Measurements from ENCODE around the gene TMEM106A. TPM values are rescaled to one million over a fixed set of nuclear protein-coding genes. Genes with fewer than 3 reads are reported as not detected.

TMEM106A gene
- total and polyA plus RNA-seq, 2 of the 13 experiments (the other 11 are each of a cell fraction or from before 2014, with no cell fraction given), result 16.9 to 35.9 TPM

DNA sequence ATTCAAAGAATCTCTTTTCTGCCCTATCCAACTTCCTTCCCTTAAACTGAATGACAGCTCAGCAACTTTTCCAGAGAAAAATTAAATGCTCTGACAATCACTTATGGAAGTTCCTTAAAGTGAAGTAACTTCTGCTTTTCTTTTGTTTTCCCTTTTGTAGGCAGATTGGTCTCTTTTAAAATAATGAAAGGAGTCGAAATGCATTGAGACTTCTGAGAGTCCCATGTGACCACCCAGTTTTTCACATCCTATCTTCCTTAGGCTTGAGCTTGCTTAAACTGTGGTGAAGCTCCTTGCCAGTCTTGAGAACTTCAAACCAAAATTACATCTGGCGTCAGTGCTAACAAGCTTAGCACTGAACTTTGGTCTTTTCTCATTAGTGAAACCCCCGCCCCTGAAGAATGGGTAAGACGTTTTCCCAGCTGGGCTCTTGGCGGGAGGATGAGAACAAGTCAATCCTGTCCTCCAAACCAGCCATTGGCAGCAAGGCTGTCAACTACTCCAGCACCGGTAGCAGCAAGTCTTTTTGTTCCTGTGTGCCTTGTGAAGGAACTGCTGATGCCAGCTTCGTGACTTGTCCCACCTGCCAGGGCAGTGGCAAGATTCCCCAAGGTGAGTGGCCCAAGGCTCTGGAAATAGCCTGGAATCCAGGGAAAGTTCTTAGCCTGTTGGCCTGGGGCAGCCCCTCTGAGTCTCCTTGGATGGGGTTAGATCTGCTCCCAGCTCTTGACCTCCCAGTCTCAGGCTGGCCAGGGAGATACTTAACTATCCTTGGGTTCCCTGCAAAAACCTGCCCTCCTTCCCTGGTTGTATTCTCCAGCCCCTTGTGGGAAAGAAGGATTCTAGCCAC, 1.2 kb downstream of the TMEM106A start:
- intact Hi-C loops (cut with micrococcal nuclease; ENCODE audit: unreplicated experiment), result loop anchor here (5.0 kb wide), 1 partner anchor 191 kb away; the partner anchor contains the start of gene VAT1
- POLR2A ChIA-PET, result interaction anchor here (0.9 to 7.6 kb wide), 20 partner anchors 11 to 215 kb away, joined by 3 to 93 read pairs (median 7); partner anchors contain the start of genes BRCA1, IFI35, NBR1 and RPL27
- TF ChIP-seq, protein P1, sequence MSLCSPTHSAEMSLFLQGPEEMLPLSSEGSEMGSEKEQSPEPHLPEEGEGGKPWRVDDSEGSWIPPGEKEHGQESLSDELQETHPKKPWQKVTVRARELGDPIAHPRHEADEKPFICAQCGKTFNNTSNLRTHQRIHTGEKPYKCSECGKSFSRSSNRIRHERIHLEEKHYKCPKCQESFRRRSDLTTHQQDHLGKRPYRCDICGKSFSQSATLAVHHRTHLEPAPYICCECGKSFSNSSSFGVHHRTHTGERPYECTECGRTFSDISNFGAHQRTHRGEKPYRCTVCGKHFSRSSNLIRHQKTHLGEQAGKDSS (CRISPR knock-in tag; IDR thresholded peaks at IDR 0.05; ENCODE audit: borderline replicate concordance, low read depth), result 0 out of 2 replicates have a peak, but pooled peaks have one; percentile 66
- TF ChIP-seq, protein P2, sequence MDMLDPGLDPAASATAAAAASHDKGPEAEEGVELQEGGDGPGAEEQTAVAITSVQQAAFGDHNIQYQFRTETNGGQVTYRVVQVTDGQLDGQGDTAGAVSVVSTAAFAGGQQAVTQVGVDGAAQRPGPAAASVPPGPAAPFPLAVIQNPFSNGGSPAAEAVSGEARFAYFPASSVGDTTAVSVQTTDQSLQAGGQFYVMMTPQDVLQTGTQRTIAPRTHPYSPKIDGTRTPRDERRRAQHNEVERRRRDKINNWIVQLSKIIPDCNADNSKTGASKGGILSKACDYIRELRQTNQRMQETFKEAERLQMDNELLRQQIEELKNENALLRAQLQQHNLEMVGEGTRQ (IDR thresholded peaks at IDR 0.05; ENCODE audit: low read depth, low read length), result no peak
- TF ChIP-seq, protein P2 (CRISPR knock-in tag; IDR thresholded peaks at IDR 0.05; ENCODE audit: borderline replicate concordance), result no peak
- TF ChIP-seq PAX8 (CRISPR knock-in tag; IDR thresholded peaks at IDR 0.05; ENCODE audit: borderline replicate concordance) (0 out of 2 replicates have a peak, but pooled peaks have one; percentile 67), ATF1 (CRISPR knock-in tag; IDR thresholded peaks at IDR 0.05) (no peak), MED1 (CRISPR knock-in tag; IDR thresholded peaks at IDR 0.05) (peak; percentile 54), ZNF264 (CRISPR knock-in tag; IDR thresholded peaks at IDR 0.05) (no peak), NR2F6 (IDR thresholded peaks at IDR 0.05) (no peak), NR2F6 (CRISPR knock-in tag; IDR thresholded peaks at IDR 0.05) (0 out of 2 replicates have a peak, but pooled peaks have one; percentile 1), YEATS4 (CRISPR knock-in tag; IDR thresholded peaks at IDR 0.05; ENCODE audit: borderline replicate concordance) (0 out of 2 replicates have a peak, but pooled peaks have one; percentile 24)
- TF ChIP-seq, protein P3, sequence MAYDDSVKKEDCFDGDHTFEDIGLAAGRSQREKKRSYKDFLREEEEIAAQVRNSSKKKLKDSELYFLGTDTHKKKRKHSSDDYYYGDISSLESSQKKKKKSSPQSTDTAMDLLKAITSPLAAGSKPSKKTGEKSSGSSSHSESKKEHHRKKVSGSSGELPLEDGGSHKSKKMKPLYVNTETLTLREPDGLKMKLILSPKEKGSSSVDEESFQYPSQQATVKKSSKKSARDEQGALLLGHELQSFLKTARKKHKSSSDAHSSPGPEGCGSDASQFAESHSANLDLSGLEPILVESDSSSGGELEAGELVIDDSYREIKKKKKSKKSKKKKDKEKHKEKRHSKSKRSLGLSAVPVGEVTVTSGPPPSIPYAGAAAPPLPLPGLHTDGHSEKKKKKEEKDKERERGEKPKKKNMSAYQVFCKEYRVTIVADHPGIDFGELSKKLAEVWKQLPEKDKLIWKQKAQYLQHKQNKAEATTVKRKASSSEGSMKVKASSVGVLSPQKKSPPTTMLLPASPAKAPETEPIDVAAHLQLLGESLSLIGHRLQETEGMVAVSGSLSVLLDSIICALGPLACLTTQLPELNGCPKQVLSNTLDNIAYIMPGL (CRISPR knock-in tag; IDR thresholded peaks at IDR 0.05; ENCODE audit: borderline replicate concordance in 1 of 2, low read depth in 1 of 2), result no peak
- TF ChIP-seq, protein P4, sequence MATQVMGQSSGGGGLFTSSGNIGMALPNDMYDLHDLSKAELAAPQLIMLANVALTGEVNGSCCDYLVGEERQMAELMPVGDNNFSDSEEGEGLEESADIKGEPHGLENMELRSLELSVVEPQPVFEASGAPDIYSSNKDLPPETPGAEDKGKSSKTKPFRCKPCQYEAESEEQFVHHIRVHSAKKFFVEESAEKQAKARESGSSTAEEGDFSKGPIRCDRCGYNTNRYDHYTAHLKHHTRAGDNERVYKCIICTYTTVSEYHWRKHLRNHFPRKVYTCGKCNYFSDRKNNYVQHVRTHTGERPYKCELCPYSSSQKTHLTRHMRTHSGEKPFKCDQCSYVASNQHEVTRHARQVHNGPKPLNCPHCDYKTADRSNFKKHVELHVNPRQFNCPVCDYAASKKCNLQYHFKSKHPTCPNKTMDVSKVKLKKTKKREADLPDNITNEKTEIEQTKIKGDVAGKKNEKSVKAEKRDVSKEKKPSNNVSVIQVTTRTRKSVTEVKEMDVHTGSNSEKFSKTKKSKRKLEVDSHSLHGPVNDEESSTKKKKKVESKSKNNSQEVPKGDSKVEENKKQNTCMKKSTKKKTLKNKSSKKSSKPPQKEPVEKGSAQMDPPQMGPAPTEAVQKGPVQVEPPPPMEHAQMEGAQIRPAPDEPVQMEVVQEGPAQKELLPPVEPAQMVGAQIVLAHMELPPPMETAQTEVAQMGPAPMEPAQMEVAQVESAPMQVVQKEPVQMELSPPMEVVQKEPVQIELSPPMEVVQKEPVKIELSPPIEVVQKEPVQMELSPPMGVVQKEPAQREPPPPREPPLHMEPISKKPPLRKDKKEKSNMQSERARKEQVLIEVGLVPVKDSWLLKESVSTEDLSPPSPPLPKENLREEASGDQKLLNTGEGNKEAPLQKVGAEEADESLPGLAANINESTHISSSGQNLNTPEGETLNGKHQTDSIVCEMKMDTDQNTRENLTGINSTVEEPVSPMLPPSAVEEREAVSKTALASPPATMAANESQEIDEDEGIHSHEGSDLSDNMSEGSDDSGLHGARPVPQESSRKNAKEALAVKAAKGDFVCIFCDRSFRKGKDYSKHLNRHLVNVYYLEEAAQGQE (IDR thresholded peaks at IDR 0.05; ENCODE audit: borderline replicate concordance in 1 of 2, low read depth in 1 of 2, low read length in 2 of 2), result no peak

More for the DNA sequence above, 1.2 kb downstream of the TMEM106A start:
- Histone ChIP-seq H4K20me1 (ENCODE audit: insufficient read depth, low read length) (no peaks in the 10 kb centered on the region), H3K36me3 (replicated peaks in 1 of 2; ENCODE audit: control insufficient read depth in 1 of 2, insufficient read depth in 2 of 2, low read length in 2 of 2) (peaks cover 9 to 45% of the 10 kb centered on the region in 2 experiments), H3K79me2 (ENCODE audit: insufficient read depth, low read length) (peaks cover 27% of the 10 kb centered on the region), H3K27ac (ENCODE audit: extremely low read length, insufficient read depth, low read length) (peak overlapping the region; percentile 80), H3K27me3 (ENCODE audit: control insufficient read depth in 1 of 2, insufficient read depth in 2 of 2, low read length in 2 of 2) (no peaks in the 10 kb centered on the region; a peak in 1 of 5 replicates), H3K9me3 (ENCODE audit: low read length) (no peaks in the 10 kb centered on the region), H2AFZ (ENCODE audit: low read length) (no peak overlapping the region), H3K4me3 (replicated peaks in 1 of 3; ENCODE audit: insufficient read depth in 1 of 3, low read depth in 2 of 3, low read length in 3 of 3) (peak overlapping the region; percentile 77 to 98 (median 77)), H3K4me1 (ENCODE audit: insufficient read depth, low read length) (peaks cover 73% of the 10 kb centered on the region), H3K9ac (ENCODE audit: insufficient read depth, low read depth, low read length) (peak overlapping the region; percentile 96), H3K4me2 (ENCODE audit: low read depth, low read length) (peak overlapping the region; percentile 98)
- in situ Hi-C loops (cut with HindIII; ENCODE audit: extremely low pct_ligation_motif_present, low pct_unique_long_range_greater_than_20kb), result no loop called here
- WGBS (ENCODE audit: low lambda C conversion rate), result 51% methylated on average over 6 of the region's 7 CpGs
- no peak for DNase-seq (ENCODE audit: low spot score)
- CTCF ChIA-PET (ENCODE audit: low intra/inter-chr PET ratio, low total read pairs), result no interaction called here
- no peak for ATAC-seq
- FAIRE-seq, result peak; percentile 18
- BruUV-seq (replicated peaks), result no TSS peak

All from HepG2 (cell line).